Stimulated activated effector memory CD8-positive, alpha-beta T cell treated with anti-CD3 and anti-CD28 coated beads, Interleukin-12 subunit alpha, Interleukin-12 subunit beta, amount 100 ng/mL, for 72 hours (primary cell): ENCODE data around the gene GPI.
"Not testable (repeated sequence)": the region's sequence is repeated elsewhere in the genome, so short reads cannot be mapped to it uniquely, and the experiment has no call there.

Experiments
- ATAC-seq: fragments of 150-1000 bp; cut with Tn5 transposase; 2 replicates; pipeline ENCODE4 v1.10.0; 2021
- DNase-seq, 2 donors: peaks; one replicate each; pipeline ENCODE4 v3.0.0; 2021 to 2022; ENCODE audit warnings: low spot score in 2 of 2
- H3K27ac Mint-ChIP-seq: one replicate; pipeline ENCODE4 v1.8.0; 2022; ENCODE audit warnings: mild to moderate bottlenecking, mixed read lengths
- H3K36me3 Mint-ChIP-seq: one replicate; pipeline ENCODE4 v1.8.0; 2022; ENCODE audit warnings: mild to moderate bottlenecking, mixed read lengths
- H3K4me1 Mint-ChIP-seq: one replicate; pipeline ENCODE4 v1.8.0; 2022; ENCODE audit warnings: mixed read lengths
- H3K4me3 Mint-ChIP-seq: one replicate; pipeline ENCODE4 v1.8.0; 2022; ENCODE audit warnings: mild to moderate bottlenecking, mixed read lengths
- H3K9me3 Mint-ChIP-seq: one replicate; pipeline ENCODE4 v1.8.0; 2022; ENCODE audit warnings: mixed read lengths

Gene GPI

GRCh38 chr19:34370117-34370516 is 5.1 kb downstream of the GPI start:
- DNase-seq (no peak), ATAC-seq (no peak)
- Mint-ChIP-seq H3K4me1 (peaks cover 70% of the 10 kb centered on the region), H3K4me3 (peak overlapping the region; percentile 14), H3K27ac (no peak overlapping the region), H3K9me3 (no peaks in the 10 kb centered on the region), H3K36me3 (no peaks in the 10 kb centered on the region)

DNA sequence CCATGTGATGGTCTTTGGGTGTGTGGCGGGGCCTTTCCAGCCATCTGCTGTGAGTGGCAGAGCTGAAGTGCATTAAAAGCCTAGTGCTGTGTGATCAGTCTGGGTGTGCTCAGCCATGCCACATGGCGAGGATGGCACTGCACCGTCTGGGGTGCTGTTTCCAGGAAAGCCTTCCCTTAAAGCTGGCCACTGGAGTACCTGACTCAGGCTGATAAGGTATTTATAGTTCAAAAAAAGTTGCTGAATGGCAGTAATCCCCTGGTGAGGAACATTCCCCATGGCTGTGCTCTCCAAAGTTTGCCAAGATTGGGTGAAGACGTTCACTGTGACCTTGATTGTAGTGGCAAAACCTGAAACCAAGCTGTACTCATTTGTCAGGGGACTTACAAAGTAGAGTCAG is 6.0 kb downstream of the GPI start:
- Mint-ChIP-seq H3K27ac (peak overlapping the region; percentile 22), H3K4me3 (no peak overlapping the region), H3K9me3 (no peaks in the 10 kb centered on the region), H3K36me3 (no peaks in the 10 kb centered on the region), H3K4me1 (peaks cover 69% of the 10 kb centered on the region)
- ATAC-seq: no peak
- no peak for DNase-seq

- H3K36me3 Mint-ChIP-seq: no peaks in the 10 kb centered on the region
- DNase-seq: no peak
- peak overlapping the region; percentile 9 for H3K4me3 Mint-ChIP-seq
- peaks cover 43% of the 10 kb centered on the region for H3K4me1 Mint-ChIP-seq
- peak overlapping the region; percentile 21 for H3K27ac Mint-ChIP-seq
- no peaks in the 10 kb centered on the region for H3K9me3 Mint-ChIP-seq
- no peak for ATAC-seq
Measured at GRCh38 chr19:34373601-34374288, 8.7 kb downstream of the GPI start.

DNA sequence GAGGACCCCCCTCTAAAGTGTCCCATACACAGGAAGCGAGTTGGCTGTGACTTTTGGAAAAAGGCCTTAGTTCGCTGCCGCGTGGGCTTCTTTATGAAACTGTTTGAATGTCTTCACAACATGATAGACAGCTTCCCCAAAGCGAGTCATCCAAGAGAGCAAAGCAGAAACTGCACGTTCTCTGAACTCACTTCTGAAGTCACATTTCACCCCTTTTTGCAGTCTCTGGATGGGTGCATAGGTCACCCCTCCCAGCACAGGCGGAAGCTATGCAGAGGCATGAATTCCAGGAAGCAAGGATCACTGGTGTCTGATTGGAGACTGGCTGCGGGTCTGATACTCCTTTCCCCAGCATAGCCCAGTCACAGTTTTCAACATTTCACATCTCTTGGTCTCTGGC is 10.6 kb downstream of the GPI start:
- no peaks in the 10 kb centered on the region for H3K36me3 Mint-ChIP-seq
- H3K27ac Mint-ChIP-seq: no peak overlapping the region

GRCh38 chr19:34380639-34381241 is 15.7 kb downstream of the GPI start:
- H3K4me1 Mint-ChIP-seq: peaks cover 32% of the 10 kb centered on the region
- no peak overlapping the region for H3K27ac Mint-ChIP-seq
- DNase-seq: no peak
- ATAC-seq: no peak
- no peaks in the 10 kb centered on the region for H3K36me3 Mint-ChIP-seq
- no peaks in the 10 kb centered on the region for H3K9me3 Mint-ChIP-seq
- H3K4me3 Mint-ChIP-seq: no peak overlapping the region

More for the DNA sequence above, 10.6 kb downstream of the GPI start:
- Mint-ChIP-seq H3K9me3 (no peaks in the 10 kb centered on the region), H3K4me1 (peaks cover 29% of the 10 kb centered on the region), H3K4me3 (no peak overlapping the region)
- peak; percentile 57 for ATAC-seq
- no peak for DNase-seq

GRCh38 chr19:34381399-34382251 is 16.6 kb downstream of the GPI start:
- no peak overlapping the region for H3K4me3 Mint-ChIP-seq
- no peak for ATAC-seq
- no peaks in the 10 kb centered on the region for H3K9me3 Mint-ChIP-seq
- DNase-seq: no peak
- peaks cover 39% of the 10 kb centered on the region for H3K4me1 Mint-ChIP-seq
- no peak overlapping the region for H3K27ac Mint-ChIP-seq
- no peaks in the 10 kb centered on the region for H3K36me3 Mint-ChIP-seq

GRCh38 chr19:34382471-34382870 is 17.5 kb downstream of the GPI start:
- no peak for DNase-seq
- Mint-ChIP-seq H3K36me3 (no peaks in the 10 kb centered on the region), H3K4me3 (no peak overlapping the region), H3K27ac (peak overlapping the region; percentile 93), H3K4me1 (peaks cover 44% of the 10 kb centered on the region), H3K9me3 (no peaks in the 10 kb centered on the region)
- ATAC-seq: no peak

DNA sequence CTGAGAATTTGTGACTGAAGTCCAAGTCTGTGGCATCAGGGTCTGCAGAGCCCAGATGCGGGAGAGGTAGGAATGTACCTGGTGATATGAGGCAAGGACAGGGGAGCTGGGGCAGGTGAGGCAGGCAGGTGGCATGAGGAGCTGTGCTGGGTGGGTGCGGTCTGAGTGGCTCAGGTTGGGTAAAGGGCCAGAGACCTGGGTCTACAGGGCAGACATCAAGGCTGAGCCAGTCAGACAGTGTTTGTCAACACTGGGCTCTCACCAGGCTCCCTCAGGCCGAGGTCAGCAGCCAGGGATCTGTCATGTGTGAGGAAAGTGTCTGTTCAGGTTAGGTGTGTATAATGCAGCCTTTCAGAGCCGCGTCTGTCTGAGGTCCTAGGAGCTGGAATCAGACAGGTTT is 18.6 kb downstream of the GPI start:
- peaks cover 51% of the 10 kb centered on the region for H3K4me1 Mint-ChIP-seq
- H3K36me3 Mint-ChIP-seq: no peaks in the 10 kb centered on the region
- DNase-seq (no peak), ATAC-seq (no peak)
- H3K27ac Mint-ChIP-seq: peak overlapping the region; percentile 93
- no peaks in the 10 kb centered on the region for H3K9me3 Mint-ChIP-seq
- no peak overlapping the region for H3K4me3 Mint-ChIP-seq

GRCh38 chr19:34386645-34387445 is 21.8 kb downstream of the GPI start:
- peak overlapping the region; percentile 93 for H3K27ac Mint-ChIP-seq
- no peaks in the 10 kb centered on the region for H3K9me3 Mint-ChIP-seq
- no peak overlapping the region for H3K4me3 Mint-ChIP-seq
- peaks cover 52% of the 10 kb centered on the region for H3K4me1 Mint-ChIP-seq
- DNase-seq (no peak), ATAC-seq (peak; percentile 65)
- no peaks in the 10 kb centered on the region for H3K36me3 Mint-ChIP-seq

DNA sequence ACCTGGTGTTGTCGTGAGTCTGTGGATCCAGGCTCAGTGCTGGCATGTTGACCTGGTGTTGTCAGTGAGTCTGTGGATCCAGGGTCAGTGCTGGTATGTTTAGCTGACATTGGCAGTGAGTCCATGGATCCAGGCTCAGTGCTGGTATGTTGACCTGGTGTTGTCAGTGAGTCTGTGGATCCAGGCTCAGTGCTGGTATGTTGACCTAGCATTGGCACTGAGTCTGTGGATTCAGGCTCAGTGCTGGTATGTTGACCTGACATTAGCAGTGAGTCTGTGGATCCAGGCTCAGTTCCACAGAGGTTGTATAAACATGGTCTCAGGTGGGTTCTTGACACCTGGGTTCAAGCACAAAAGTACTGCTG is 22.4 kb downstream of the GPI start:
- no peak overlapping the region for H3K4me3 Mint-ChIP-seq

DNA sequence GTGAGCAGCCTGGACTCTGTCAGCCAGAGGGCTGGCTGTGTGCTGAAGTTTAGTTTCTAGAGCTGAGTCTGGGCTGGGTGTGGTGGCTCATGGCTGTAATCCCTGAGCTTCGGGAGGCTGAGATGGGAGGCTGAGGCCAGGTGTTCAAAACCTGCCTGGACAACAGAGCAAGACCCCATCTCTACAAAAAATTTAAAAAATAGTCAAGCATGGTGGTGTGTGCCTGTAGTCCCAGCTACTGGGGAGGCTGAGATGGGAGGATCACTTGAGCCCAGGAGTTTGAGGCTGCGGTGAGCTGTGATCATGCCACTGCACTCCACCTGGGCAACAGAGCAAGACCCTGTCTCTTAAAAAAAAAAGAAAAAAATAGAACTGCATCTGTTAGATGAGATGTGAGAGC is 23.7 kb downstream of the GPI start:
- H3K4me3 Mint-ChIP-seq, DNase-seq, ATAC-seq, H3K9me3 Mint-ChIP-seq, H3K36me3 Mint-ChIP-seq: not testable (repeated sequence)
- Mint-ChIP-seq H3K4me1 (peaks cover 38% of the 10 kb centered on the region), H3K27ac (peak overlapping the region; percentile 65)

More for the DNA sequence above, 22.4 kb downstream of the GPI start:
- peaks cover 51% of the 10 kb centered on the region for H3K4me1 Mint-ChIP-seq
- H3K9me3 Mint-ChIP-seq: no peaks in the 10 kb centered on the region
- no peak for ATAC-seq
- no peak for DNase-seq
- no peaks in the 10 kb centered on the region for H3K36me3 Mint-ChIP-seq
- peak overlapping the region; percentile 65 for H3K27ac Mint-ChIP-seq

DNA sequence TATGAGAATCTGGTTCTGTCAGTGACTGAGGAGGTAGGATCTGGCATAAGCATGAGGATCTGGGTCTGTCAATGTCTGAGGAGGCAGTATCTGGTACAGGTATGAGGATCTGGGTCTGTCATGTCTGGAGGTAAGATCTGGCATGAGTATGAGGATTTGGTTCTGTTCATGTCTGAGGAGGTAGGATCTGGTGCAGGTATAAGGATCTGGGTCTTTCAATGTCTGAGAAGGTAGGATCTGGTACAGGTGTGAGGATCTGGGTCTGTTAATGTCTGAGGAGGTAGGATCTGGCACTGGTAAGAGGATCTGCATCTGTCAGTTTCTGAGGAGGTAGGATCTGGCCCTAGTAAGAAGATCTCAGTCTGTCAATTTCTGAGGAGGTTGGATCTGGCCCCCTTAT is 26.8 kb downstream of the GPI start:
- no peak for DNase-seq
- Mint-ChIP-seq H3K36me3 (no peaks in the 10 kb centered on the region), H3K9me3 (no peaks in the 10 kb centered on the region), H3K4me3 (no peak overlapping the region), H3K27ac (no peak overlapping the region), H3K4me1 (peaks cover 11% of the 10 kb centered on the region)
- ATAC-seq: peak; percentile 3

DNA sequence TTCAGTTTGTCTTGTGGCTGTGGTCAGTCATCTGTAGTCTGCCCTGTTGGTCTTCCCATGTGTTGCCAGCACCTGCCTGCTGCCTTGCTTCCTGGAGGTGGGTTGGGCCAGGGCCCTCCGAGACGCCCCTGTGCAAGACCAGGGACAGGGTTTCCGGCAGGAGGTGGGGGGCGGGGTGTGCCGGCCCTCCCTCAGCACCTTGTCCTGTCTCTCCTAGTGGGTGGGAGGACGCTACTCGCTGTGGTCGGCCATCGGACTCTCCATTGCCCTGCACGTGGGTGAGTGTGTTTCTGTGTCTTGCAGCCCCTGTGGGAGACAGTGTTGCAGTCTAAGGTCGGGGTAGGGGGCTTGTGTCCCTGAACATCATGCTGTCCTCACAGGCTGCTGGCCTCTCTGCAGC is 28.0 kb downstream of the GPI start:
- DNase-seq (no peak), ATAC-seq (no peak)
- Mint-ChIP-seq H3K27ac (no peak overlapping the region), H3K36me3 (no peaks in the 10 kb centered on the region), H3K9me3 (no peaks in the 10 kb centered on the region), H3K4me1 (peaks cover 6% of the 10 kb centered on the region), H3K4me3 (no peak overlapping the region)

GRCh38 chr19:34393629-34394028 is 28.6 kb downstream of the GPI start:
- H3K4me1 Mint-ChIP-seq: peaks cover 1% of the 10 kb centered on the region

DNA sequence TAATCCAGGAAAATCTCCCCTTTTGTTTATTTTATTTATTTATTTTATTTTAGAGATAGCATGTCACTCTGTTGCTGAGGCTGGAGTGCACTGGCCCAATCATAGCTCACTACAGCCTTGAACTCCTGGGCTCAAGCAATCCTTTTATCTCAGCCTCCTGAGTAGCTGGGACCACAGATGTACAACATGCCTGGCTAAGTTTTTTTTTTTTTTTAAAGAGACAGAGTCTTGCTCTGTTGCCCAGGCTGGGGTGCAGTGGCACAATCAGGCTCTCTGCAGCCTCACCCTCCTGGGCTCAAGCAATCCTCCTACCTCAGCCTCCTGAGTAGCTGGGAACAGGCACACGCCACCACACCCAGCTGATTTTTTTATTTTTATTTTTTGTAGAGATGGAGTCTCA is 32.9 kb downstream of the GPI start:
- no peak for DNase-seq
- Mint-ChIP-seq H3K9me3 (no peaks in the 10 kb centered on the region), H3K4me1 (no peaks in the 10 kb centered on the region), H3K27ac (no peak overlapping the region), H3K4me3 (no peak overlapping the region), H3K36me3 (no peaks in the 10 kb centered on the region)
- no peak for ATAC-seq

More at GRCh38 chr19:34393629-34394028, 28.6 kb downstream of the GPI start:
- Mint-ChIP-seq H3K9me3 (no peaks in the 10 kb centered on the region), H3K36me3 (no peaks in the 10 kb centered on the region), H3K27ac (no peak overlapping the region), H3K4me3 (no peak overlapping the region)
- ATAC-seq (no peak), DNase-seq (no peak)
